Measurements from ENCODE around the gene NXNL1.
"Not testable (repeated sequence)": the region's sequence is repeated elsewhere in the genome, so short reads cannot be mapped to it uniquely, and the experiment has no call there.

The NXNL1 gene, protein sequence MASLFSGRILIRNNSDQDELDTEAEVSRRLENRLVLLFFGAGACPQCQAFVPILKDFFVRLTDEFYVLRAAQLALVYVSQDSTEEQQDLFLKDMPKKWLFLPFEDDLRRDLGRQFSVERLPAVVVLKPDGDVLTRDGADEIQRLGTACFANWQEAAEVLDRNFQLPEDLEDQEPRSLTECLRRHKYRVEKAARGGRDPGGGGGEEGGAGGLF

DNA sequence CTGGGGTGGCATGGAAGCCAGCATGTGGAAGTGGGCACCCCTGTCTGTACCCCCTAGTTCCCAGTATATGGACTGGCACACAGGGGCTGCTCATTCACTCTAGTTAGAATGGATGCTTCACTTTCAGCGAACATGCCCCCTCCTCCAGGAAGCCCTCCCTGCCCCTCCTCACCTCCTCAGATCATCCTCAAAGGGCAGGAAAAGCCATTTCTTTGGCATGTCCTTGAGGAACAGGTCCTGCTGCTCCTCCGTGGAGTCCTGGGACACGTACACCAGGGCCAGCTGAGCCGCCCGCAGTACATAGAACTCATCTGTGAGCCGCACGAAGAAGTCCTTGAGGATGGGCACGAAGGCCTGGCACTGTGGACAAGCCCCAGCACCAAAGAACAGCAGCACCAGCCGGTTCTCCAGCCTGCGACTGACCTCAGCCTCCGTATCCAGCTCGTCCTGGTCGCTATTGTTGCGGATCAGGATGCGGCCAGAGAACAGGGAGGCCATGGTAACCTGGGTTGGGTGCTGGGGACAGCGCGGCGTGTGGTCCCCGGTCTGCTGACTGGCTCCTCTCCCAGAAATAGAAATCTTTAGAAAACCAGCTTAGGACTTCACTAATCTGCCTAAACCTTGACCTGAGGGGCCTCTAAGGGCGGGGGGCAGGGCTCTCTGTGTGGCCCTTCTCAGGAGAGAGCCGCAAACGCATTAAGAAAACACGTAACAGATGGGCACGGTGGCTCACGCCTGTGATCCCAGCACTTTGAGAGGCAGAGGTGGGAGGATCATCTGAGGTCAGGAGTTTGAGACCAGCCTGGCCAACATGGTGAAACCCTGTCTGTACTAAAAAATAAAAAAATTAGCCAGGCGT lies at the start of gene NXNL1:
Gene NXNL1 (minus strand): TSS at position 555 of the 859 bp plus-strand sequence. CDS start 57 bp downstream, at position 498.
- DNase-seq (ENCODE audit: low read depth in 2 of 2), result no peak

DNA sequence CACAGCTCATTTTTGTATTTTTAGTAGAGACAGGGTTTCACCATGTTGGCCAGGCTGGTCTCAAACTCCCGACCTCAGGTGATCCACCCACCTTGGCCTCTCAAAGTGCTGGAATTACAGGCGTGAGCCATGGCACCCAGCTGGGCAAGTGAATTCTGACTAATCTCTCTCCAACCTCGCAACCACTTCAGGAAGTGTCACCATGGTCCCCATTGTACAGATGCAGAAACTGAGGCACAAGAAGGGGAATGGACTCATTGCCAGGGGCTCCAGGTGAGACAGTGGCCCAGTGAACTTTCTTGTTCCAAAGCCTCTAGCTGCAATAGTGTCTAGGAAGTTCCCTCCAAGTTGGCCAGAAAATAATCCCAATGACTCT lies 47.8 kb upstream of the NXNL1 start:
- not testable (repeated sequence) for DNase-seq (ENCODE audit: low read depth in 2 of 2)

DNA sequence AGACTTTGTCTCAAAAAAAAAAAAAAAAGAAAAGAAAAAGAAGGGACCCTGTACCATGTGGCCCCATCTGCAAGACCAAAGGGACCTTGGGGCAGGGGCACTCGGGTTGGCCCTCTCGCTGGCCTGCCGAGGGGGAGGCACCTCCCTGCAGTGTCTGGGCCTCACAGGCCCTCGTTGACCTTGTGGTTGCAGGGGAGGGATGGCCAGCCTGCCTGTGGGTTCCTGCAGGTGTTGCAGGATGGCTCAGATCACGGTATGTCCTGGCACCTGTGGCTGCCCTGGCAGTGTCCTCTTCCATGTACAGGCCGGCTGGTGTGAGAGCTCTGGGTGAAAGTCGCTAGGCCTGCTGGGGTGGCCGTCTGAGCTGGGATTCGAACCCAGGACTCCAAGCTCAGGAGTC lies 46.0 kb upstream of the NXNL1 start:
- no peak for DNase-seq (ENCODE audit: low read depth in 2 of 2)

DNA sequence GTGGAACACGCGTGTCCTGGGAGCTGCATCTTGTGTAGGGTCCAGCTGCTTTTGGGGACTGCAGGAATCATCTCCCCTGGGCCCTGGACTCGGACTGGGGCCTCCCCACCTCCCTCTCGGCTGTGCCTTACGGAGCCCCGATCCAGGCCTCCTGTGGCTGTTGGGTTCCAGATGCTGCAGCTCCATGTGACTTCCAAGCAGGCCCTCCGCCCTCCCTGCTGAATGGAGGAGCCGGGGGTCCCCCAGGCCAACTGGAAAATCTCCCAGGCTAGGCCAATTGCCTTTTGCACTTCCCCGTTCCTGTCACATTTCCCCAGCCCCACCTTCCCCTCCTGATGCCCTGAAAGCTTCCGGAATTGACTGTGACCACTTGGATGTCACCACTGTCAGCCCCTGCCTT lies 44.5 kb upstream of the NXNL1 start:
- DNase-seq (ENCODE audit: low read depth in 2 of 2), result no peak

DNA sequence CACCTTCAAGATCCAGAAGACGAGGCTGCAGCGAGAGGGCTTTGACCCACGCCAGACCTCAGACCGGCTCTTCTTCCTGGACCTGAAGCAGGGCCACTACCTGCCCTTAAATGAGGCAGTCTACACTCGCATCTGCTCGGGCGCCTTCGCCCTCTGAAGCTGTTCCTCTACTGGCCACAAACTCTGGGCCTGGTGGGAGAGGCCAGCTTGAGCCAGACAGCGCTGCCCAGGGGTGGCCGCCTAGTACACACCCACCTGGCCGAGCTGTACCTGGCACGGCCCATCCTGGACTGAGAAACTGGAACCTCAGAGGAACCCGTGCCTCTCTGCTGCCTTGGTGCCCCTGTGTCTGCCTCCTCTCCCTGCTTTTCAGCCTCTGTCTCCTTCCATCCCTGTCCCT lies 43.7 kb upstream of the NXNL1 start:
- DNase-seq (ENCODE audit: low read depth in 2 of 2), result no peak

DNA sequence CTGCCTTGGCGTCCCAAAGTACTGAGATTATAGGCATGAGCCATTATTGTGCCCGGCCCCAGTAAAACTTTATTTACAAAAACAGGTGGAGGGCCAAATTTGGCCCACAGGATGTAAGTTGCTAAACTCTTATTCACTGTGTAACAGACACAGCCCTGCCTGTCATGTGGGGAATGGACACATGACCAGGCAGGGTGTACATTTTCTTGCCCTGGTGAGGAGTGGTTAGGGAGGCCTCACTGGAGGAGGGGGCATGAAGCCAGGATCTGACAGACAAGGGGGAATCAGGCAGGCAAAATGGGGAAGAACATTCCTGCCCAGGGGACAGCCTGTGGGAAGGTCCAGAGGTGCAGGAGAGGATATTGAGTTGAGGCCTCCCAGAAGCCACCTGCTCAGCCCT lies 43.3 kb upstream of the NXNL1 start:
- DNase-seq (ENCODE audit: low read depth in 2 of 2), result no peak

DNA sequence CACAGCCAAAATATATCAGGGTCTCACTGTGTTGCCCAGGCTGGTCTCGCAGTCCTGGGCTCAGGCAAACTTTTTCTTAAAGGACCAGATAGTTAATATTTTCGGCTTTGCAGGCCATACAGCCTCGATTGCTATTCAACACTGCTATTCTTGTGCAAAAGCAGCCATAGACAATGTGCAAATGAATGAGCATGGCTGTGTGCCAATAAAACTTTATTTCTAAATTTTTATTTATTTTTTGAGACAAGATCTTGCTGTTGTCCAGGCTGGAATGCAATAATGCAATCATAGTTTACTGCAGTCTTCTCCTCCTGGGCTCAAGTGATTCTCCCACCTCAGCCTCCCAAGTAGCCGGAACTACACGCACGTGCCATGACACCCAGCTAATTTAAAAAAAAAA lies 42.5 kb upstream of the NXNL1 start:
- DNase-seq (ENCODE audit: low read depth in 2 of 2), result no peak

DNA sequence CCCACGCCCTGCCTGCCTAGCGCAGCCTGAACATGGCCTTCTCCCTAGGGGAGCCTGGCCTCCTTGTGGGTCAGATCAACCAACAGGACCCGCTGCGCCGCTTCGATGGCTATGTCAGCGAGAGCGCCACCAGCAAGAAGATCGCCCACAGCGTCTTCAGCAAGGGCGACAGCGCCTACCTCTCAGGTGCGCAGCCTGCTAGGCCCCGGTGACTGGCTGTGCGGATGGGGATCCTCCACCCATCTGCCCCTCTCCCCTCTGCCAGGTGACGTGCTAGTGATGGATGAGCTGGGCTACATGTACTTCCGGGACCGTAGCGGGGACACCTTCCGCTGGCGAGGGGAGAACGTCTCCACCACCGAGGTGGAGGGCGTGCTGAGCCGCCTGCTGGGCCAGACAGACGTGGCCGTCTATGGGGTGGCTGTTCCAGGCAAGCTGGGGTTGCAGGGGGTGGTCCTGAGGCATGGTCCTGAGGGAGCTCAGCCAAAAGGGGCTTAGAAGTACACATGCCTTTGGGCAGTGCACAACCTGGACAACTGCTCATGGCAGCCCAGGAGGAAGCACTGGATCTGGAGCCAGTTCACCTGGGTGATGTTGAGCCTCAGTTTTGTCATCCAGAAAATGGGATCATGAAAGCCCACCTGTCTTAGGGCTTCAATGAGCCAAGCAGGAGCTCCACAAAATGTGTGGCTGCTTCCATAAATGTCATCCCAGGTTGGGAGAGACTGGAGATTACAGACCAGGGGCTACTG lies 39.9 kb upstream of the NXNL1 start:
- no peak for DNase-seq (ENCODE audit: low read depth in 2 of 2)

DNA sequence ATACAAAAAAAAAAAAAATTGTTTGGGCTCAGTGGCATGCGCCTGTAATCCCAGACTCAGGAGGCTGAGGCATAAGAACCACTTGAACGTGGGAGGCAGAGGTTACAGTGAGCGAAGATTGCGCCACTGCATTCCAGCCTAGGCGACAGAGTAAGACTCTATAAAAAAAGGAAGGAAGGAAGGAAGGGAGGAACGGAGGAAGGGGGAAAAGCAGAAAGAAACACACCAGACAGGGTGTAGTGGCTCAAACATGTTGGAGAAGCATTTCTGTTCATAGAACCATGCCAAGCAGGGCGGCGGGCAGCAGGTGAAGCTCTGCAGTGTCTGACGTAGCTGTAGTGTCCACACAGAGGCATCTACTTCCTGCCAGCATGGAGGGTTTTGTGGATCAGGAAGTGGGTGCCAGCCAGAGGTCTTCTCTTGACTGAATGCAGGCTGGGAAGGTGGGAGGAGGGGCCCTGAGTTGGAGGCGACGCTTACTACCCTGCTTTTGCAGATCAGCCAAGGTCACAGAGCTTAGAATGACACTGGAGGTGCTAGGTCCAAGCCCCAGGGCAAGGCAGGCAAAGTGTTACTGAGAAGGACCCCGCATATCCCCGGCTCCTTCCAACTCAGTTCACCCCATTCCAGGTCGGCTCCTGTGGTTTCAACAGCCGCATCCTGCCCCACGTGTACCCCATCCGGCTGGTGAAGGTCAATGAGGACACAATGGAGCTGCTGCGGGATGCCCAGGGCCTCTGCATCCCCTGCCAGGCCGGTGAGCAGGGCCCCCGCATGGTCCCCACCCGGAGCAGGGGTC lies 39.1 kb upstream of the NXNL1 start:
- DNase-seq (ENCODE audit: low read depth in 2 of 2), result no peak

DNA sequence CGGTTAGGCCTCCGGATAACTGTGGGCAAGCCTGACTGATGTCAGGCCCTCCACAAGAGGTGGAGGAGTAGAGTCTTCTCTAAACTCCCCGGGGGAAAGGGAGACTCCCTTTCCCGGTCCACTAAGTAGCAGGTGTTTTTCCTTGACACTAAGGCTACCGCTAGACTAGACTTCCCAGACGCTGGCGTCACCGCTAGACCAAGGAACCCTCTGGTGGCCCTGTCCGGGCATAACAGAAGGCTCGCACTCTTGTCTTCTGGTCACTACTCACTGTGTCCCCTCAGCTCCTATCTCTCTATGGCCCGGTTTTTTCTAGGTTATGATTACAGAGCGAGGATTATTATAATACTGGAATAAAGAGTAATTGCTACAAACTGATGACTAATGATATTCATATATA lies 38.3 kb upstream of the NXNL1 start:
- not testable (repeated sequence) for DNase-seq (ENCODE audit: low read depth in 2 of 2)

DNA sequence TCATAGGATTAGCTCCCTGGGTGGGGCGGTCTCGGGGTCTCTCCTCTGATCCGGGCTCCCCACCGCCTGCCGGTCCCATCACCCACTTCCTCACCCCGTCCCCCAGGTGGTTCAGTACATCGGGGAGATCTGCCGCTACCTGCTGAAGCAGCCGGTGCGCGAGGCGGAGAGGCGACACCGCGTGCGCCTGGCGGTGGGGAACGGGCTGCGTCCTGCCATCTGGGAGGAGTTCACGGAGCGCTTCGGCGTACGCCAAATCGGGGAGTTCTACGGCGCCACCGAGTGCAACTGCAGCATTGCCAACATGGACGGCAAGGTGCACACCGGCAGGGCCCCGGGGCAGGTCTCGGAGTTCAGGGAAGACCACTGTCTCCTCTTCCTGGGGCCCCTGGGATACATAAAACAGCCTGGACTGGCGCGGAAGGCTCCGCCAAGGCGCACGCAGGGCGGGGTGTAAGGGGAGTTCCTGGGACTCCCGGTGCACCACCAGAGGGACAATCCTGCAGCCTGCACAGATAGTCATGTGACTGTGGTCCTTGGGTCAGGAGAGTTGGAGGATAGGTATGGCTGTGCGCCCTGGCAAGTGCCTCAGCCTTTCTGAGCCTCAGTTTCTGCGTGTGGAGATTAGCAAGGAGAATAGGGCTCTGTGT lies 36.5 kb upstream of the NXNL1 start:
- no peak for DNase-seq (ENCODE audit: low read depth in 2 of 2)

DNA sequence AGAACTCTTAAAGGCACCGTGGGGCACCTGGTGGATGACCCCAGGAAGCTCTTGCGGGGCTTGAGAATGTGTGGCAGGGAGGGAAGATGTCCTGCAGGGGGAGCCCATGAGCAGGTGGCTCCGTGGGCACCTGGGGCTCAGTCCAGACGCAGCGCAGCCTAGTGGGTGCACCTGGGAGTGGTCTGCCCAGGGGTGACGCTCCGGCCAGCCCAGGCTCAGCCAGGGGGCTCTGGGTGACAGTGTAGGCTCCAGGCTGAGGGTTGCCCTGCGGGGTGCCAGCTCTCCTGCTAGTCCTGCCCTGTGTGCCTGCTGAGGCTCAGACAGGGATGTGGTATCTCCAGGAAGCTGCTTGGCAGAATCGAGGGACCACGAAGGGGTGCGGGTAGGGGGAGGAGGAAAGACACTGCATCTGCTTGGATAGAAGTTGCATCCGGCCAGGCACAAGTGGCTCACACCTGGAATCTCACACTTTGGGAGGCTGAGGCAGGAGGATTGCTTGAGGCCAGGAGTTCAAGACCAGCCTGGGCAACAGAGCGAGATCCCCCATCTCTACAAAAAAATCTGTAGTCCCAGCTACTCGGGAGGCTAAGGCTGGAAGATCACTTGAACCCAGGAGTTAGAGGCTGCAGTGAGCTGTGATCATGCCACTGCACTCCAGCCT lies 35.7 kb upstream of the NXNL1 start:
- peak; percentile 35 to 47 for DNase-seq (ENCODE audit: low read depth in 2 of 2)

DNA sequence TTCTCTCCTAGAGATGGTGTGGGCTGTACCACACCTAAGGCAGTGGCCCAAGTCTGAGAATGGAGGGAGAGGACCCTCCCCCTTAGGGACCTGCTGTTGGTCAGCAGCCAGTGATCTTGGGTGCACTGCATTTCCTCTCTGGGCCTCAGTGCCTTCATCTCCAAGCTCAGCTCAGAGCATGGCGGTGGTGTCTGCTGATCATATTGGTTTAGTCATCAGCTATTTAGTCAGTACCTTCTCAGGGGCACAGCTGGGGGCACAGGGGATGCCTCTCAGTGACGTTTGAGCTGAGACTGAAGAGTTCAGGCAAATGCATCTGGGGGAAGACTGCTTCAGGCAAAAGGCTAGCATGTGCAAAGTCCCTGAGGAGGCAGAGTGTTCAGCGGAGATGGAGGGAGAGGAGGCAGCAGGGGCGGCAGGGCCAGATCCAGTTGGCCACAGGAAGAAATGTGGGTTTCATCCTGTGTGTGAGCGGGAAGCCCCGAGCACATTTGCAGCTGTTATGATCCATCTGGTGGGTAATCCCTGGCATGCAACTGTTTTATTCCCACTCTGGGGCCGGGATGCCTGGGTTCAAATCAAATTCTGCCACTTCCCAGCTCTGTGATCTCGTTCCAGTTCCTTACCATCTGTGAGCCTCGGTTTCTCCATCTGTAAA lies 35.0 kb upstream of the NXNL1 start:
- DNase-seq (ENCODE audit: low read depth in 2 of 2), result no peak

DNA sequence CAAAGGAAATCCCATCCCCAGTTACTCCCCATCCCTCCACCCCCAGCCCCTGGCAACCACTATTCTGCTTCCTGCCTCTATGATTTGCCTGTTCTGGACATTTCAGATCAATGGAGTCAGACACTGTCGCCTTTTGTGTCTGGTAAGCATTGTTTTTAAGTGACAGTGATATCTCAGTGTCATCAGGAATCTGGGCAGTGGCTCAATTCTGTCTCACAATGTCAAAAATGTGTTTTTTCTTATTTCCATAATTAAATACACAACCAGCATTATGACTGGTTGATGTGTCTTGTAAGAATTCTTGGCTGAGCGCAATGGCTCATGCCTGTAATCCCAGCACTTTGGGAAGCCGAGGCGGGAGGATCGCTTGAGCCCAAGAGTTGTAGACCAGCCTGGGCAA lies 30.6 kb upstream of the NXNL1 start:
- DNase-seq (ENCODE audit: low read depth in 2 of 2), result no peak

DNA sequence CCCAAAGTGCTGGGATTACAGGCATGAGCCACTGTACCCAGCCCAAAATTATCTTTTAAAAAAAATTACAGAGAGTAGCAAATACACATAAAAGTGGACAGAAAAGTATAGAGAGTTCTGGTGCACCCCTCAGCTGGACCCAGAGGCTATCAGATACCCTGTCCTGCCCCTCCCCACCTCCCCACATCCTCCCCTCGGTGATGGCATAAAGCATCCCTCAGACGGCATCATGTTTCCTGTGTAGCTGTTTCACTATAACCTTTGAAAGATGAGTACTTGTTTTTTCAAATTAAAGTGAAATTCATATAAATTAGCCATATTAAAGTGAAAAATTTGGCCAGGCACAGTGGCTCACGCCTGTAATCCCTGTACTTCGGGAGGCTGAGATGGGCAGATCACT lies 29.7 kb upstream of the NXNL1 start:
- DNase-seq (ENCODE audit: low read depth in 2 of 2), result no peak

DNA sequence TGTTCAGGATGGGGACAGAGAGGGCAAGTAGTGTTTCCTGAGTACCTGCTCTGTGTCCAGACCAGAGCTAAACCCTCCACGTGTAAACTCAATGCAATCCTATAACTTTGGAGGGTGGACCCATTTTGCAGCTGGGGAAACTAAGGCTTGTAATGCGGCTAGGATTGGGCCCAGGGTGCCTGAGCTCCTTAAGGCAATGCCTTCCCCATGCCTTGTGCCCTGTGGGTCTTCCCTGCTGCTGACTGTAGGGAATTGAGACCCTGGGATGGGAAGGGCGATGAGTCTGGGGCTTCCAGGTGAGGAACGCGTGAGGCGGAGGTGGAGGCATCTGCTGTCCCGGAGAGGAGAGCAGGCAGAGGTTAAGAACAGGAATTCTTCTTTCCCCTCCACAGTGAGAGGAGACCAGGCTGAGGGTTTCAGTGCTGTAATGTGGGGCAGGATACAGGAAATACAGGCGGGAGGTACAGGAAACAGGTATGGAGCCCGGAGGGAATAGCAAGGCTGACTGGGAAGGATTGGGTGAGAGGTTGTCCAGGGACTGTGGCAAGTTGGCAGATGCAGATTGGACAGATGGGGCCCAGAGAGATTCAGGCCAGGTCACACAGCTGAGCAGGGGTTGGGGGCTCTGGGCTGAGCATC lies 28.8 kb upstream of the NXNL1 start:
- DNase-seq (ENCODE audit: low read depth in 2 of 2), result no peak

DNA sequence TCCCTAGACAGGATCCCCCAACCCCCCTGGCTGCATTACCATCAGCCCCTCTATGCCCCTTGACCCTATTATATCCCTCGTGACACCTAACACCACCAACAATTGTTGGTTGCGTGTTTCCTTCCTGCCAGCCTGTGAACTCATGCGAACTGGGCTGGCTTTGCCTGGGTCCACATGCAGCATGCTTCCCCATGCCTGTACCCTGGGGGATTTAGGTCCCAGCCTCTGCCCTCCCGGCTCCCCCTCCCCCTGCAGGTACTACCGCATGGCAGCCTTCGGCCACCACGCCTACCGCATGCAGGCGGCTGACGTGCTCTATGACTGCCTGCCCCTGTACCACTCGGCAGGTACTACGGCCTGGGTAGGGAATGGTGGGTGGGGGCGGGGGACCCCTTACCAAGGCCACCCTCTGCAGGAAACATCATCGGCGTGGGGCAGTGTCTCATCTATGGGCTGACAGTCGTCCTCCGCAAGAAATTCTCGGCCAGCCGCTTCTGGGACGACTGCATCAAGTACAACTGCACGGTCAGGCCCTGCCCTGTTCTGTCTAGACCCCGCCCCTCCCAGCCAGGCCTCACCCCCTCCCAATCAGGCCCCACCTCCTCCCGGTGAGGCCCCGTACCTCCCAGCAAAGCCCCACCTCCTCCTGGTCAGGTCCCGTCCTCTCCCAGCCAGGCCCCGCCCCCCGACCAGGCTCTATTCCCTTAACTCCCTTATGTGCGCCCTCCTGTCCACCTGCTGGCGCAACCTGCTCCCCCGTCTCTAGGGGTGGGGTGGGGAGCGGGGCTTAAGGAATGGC lies 28.1 kb upstream of the NXNL1 start:
- peak; percentile 54 to 65 for DNase-seq (ENCODE audit: low read depth in 2 of 2)

DNA sequence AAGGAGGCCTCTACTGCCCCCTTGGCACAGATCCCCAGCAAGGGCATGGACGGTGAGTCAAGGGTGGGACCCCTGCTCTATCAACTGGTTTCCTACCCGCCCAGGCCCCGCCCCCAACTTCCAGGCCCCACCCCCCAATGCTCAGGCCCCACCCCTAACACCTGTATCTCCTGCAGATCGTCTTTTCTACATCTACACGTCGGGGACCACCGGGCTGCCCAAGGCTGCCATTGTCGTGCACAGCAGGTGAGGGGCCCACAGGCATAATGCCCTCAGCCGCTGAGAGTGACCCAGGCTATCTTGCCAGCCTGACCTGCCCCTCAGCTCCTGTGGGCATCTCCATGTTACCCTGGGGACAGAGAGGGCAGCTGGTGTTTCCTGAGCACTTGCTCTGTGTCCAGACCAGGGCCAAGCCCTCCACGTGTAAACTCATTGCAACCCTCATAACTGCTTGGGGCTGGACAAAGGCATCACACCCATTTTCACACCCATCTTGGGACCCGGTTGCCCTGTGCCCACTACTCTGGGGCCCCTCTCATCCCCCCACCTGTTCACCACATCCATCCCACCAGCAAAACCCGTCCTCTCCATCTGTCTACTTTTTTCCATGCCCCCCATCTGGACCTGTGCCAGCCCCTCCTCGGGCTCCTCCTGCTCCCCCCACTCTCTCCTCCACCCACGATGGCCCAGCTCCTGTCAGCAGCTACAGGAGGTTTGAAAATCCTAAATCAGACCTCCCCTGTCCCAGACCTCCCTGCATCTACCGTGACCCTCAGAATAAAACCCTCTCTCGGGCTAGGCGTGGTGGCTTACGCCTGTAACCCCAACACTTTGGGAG lies 26.8 kb upstream of the NXNL1 start:
- DNase-seq (ENCODE audit: low read depth in 2 of 2), result no peak

Data from stimulated activated CD8-positive, alpha-beta memory T cell treated with anti-CD3 and anti-CD28 coated beads, Interleukin-15, amount 100 ng/mL, for 4 hours (primary cell).